Melanocyte of skin (primary cell): ENCODE data around the gene SLX1A. TPM values are rescaled to one million over a fixed set of nuclear protein-coding genes. Genes with fewer than 3 reads are reported as not detected.

Experiments used
- small RNA-seq, 2 donors: library from RNA; depleted of rRNA; stranded (forward); fragments of <200 nt; gene quantifications; one replicate each; pipeline ENCODE3, GENCODE V24; 2012
- total RNA-seq, 2 donors: library from RNA; depleted of rRNA; stranded (reverse); fragments of >200 nt; gene quantifications; 2 replicates each; pipeline ENCODE4 v1.2.3, GENCODE V29; 2012

The SLX1A gene
- total RNA-seq, result 10 to 100 TPM; 28.6 to 51.3 TPM

GRCh38 chr16:30193615-30194014, at the start of gene SLX1A, which contains the start of gene BOLA2B:
Gene SLX1A, plus strand, starts transcription at chr16:30193875. Its CDS starts 210 bp downstream, at chr16:30194085.
Gene BOLA2B, minus strand, starts transcription at chr16:30193666. Its CDS starts 71 bp downstream, at chr16:30193595.

GRCh38 chr16:30183233-30184095, 10.2 kb upstream of the SLX1A start, which contains the start of gene CORO1A:
Gene CORO1A, plus strand, starts transcription at chr16:30183602. Its CDS starts 1,608 bp downstream, at chr16:30185210.

GRCh38 chr16:30199049-30199448, 5.4 kb downstream of the SLX1A start, which contains the start of gene SULT1A3:
Gene SULT1A3, plus strand, starts transcription at chr16:30199255. Its CDS starts 1,474 bp downstream, at chr16:30200729.

Small RNAs within 50 kb of the gene (small RNA-seq; reads per million reads assigned to genes)
- gene AC106782.4, result 0 reads per million in 2 donors

Other genes starting within 250 kb of the SLX1A start
- 10 to 100 TPM; 72.9 to 86.4 TPM for gene TMEM219, start 231.8 kb upstream of the SLX1A start, total RNA-seq
- gene TAOK2, start 220.0 kb upstream of the SLX1A start, total RNA-seq, result 10 to 100 TPM; 43.6 to 46.1 TPM
- 1 to 10 TPM; 6.9 to 7.3 TPM for gene HIRIP3, start 198.3 kb upstream of the SLX1A start, total RNA-seq
- 10 to 100 TPM; 24.4 to 33.0 TPM for gene INO80E, start 197.6 kb upstream of the SLX1A start, total RNA-seq
- gene DOC2A, start 182.8 kb upstream of the SLX1A start, total RNA-seq, result under 1 TPM in 1 of 2 donors, not detected in 1; 0.33 TPM
- not detected for gene C16orf92, start 170.7 kb upstream of the SLX1A start, total RNA-seq
- not detected for gene TLCD3B, start 162.6 kb upstream of the SLX1A start, total RNA-seq
- gene ALDOA, start 128.1 kb upstream of the SLX1A start, total RNA-seq, result 100 to 1,000 TPM; 768 to 871 TPM
- 100 to 1,000 TPM; 138 to 221 TPM for gene PPP4C, start 117.9 kb upstream of the SLX1A start, total RNA-seq
- 1 to 10 TPM in 1 of 2 donors, under 1 TPM in 1; 0.33 to 1.7 TPM for gene TBX6, start 102.0 kb upstream of the SLX1A start, total RNA-seq
- gene YPEL3, start 97.7 kb upstream of the SLX1A start, total RNA-seq, result 1 to 10 TPM; 6.0 to 7.9 TPM
- gene GDPD3, start 80.3 kb upstream of the SLX1A start, total RNA-seq, result under 1 TPM; 0.33 to 0.69 TPM
- 10 to 100 TPM; 16.5 to 21.6 TPM for gene MAPK3, start 70.7 kb upstream of the SLX1A start, total RNA-seq
- gene CORO1A, start 10.3 kb upstream of the SLX1A start, total RNA-seq, result 1 to 10 TPM in 1 of 2 donors, under 1 TPM in 1; 0.69 to 1.3 TPM
- 100 to 1,000 TPM; 189 to 253 TPM for gene BOLA2B, start 209 bp upstream of the SLX1A start, total RNA-seq
- gene SULT1A3, start 5.4 kb downstream of the SLX1A start, total RNA-seq, result 1 to 10 TPM; 1.4 to 3.3 TPM
- 1 to 10 TPM in 1 of 2 donors, under 1 TPM in 1; 1.00 to 5.2 TPM for gene NPIPB13, start 54.6 kb downstream of the SLX1A start, total RNA-seq
- gene CD2BP2, start 161.4 kb downstream of the SLX1A start, total RNA-seq, result 10 to 100 TPM; 27.9 to 31.3 TPM
- 10 to 100 TPM; 28.2 to 35.6 TPM for gene TBC1D10B, start 176.6 kb downstream of the SLX1A start, total RNA-seq
- gene MYL11, start 180.9 kb downstream of the SLX1A start, total RNA-seq, result not detected
- gene SEPTIN1, start 188.7 kb downstream of the SLX1A start, total RNA-seq, result not detected
- gene ZNF48, start 201.5 kb downstream of the SLX1A start, total RNA-seq, result 1 to 10 TPM; 5.7 to 5.9 TPM
- 10 to 100 TPM in 1 of 2 donors, 1 to 10 TPM in 1; 9.3 to 13.3 TPM for gene ZNF771, start 213.7 kb downstream of the SLX1A start, total RNA-seq
- 10 to 100 TPM; 13.4 to 52.6 TPM for gene DCTPP1, start 236.2 kb downstream of the SLX1A start, total RNA-seq